HG02623 (cell line): ENCODE measurements around the gene MFAP3.

Experiments used
- ATAC-seq: cut with Tn5 transposase; IDR thresholded peaks from one replicate; pipeline ENCODE4 v1.9.1; 2021; ENCODE audit warnings: moderate library complexity; ENCODE audit not compliant: unreplicated experiment

The MFAP3 gene

DNA sequence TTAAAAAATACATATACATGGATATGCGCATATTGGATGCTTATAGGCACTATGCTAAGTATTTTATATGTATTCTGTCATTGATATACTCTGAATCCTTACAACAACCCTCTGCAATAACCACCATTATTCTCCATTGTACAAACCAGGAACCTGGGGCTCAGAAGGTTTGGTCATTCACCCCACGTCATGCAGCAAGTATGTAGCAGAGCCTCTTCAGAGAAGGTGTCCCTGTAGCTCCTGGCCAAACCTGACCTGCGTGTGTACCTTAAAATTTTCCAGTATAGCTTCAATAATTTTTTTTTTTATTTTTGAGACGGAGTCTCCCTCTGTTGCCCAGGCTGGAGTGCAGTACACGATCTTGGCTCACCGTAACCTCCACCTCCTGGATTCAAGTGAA, 51.9 kb downstream of the MFAP3 start:
- ATAC-seq: no peak

DNA sequence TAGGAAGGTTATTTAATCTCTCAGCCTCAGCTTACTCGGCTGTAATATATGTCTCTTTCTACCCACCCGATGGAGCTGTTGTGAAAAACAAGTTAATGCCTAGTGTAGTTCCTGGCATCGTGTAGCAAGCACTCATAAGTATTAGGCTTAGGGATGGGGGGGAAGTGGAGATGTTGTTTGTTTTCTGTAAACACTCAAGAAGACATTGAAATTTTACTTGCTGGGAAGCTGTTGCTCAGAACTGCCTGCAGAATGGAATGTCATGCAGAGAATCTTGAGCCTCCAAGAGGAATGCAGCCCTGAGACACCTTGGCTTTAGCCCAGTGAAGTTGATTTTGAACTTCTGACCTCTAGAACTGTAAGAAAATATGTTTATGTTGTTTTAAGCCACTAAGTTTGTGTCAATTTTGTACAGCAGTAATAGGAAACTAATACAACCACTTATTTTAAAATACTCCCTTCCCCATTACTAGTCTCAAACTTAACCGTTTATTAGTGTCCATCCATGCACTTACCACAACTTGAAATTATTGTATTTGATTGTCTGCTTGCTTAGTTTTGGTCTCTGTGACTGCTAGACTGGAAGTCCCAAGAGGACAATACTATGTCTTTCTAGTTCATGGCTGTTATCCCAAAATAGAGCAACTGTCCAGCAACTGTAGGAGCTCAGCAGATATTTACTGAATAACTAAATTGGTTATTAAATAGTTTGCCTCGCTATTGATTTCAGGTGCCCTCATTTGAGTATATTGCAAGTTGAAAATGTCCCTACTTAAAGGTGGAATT, 53.8 kb downstream of the MFAP3 start:
- ATAC-seq: no peak

DNA sequence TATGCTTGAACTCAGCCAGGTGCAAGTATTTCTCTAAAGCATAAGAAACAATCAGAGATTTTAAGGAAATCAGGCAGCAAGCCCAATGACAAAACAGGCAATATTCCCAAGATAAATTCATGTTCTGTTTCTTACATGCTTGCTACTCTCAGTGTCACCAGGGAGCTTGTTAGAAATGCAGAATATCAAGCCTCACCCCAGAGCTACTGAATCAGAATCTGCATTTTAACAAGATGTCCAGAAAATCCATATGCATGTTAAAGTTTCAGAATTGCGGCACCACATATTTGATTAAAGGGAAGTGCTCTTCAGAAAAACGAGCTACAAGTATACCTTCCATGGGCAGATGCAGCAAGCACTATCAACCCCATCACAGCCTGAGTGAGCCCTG, 54.4 kb downstream of the MFAP3 start:
- ATAC-seq: no peak

DNA sequence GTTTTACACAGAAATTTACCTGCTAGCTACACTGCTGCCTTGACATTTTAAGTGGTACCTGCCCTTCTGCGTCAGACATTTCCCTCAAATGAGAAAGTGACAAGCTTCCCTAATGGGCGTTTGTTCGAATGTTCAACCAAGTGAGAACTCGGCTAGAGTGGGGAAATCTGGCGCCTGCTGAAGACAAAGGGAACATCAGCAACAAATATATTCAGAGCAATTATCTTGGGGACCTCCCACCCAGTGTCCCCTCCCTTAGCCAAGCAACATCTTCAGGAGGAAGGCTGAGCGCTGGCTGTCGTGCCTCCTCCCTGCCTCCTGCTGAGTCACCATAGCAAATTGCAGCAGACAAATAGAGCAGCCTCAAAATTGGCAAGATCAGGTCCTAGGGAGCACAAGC, 57.1 kb downstream of the MFAP3 start:
- no peak for ATAC-seq

DNA sequence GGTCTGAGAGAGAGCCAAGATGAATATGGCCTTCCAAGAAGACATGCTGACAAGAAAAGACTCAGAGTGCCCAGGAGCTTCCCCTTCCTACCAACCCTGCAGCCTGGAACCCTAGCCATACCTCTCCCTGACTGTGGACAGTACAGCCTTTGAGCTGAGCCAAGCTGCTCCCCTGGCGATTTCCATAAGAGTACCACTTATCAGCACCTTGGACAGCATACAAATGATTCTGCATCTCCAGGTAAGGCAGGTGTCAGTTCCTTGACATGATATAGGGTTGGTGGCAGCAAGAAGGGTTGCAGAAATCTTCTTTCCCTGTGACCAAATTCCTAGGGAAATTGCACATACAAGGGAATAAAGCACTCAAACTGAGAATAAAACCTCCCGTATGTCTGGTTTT, 58.3 kb downstream of the MFAP3 start:
- no peak for ATAC-seq

DNA sequence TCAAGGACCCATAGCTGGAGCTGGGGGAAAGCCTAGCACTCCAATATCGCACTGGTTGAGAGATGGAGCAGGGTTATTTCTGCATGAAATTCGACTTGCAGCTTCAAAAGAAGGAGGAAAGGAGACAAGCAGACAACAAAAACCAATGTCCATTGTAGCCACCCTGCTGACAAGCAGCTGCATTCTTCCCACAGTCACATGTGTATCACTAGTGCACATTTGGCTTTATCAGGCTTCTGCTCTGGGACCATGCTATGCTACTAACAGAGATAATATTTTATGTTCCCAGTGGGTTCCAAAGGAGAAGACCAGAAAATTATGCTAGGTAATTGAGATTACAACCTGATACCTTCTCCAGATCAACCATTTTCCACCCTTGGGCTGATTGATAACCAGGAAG, 59.7 kb downstream of the MFAP3 start:
- ATAC-seq: no peak

DNA sequence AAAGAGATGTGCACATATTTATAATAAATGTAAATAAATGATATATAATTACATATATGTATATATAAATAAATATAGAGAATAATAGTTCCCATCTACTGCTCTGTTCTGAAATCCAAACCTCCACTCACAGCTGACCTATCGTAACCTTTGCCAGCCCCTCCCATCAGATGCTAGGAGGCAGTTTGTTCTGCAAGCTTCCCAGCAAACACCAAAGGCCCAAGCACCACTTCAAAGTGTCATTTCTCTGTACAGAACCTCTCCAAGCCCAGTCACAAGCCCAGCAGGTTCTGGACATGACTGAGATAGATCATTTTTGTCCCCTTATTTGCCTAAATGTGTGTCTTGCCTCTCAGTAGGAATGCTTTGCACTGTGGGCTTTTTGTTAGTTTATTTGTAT, 62.4 kb downstream of the MFAP3 start:
- no peak for ATAC-seq

DNA sequence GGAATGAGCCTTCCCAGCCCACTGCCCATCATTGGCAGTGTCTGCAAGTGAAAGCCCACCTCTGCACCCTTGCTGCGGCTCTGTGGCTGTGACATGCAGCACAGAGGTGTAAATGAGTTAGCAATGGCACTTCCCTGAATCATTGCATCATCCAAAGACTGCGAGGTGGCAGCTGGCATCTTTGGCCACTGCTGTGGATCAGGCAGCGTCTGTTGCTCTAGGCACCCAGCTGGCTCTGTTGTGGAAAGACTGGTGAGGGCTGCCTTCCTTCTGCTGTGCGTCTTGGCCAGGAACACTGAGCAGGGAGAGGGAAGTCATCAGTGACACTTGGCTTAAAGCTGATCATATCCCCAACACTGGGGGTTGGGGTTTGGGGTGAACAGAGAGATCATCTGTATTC, 64.5 kb downstream of the MFAP3 start:
- ATAC-seq: no peak
